DND-41 (cell line): ENCODE data around the gene LYPD3.

Experiments
- CTCF ChIP-seq: IDR thresholded peaks from 2 replicates; pipeline ENCODE4 v1.5.1; 2012; ENCODE audit warnings: borderline replicate concordance, low read length, moderate library complexity, mild to moderate bottlenecking; ENCODE audit not compliant: poor library complexity, severe bottlenecking; ENCODE audit errors: extremely low read depth
- EZH2 ChIP-seq: IDR thresholded peaks from 3 replicates; pipeline ENCODE4 v1.6.1; 2012; ENCODE audit warnings: borderline replicate concordance, low read depth, mild to moderate bottlenecking, moderate library complexity, low read length, inconsistent platforms; ENCODE audit not compliant: severe bottlenecking

- TF ChIP-seq CTCF (no peak), EZH2 (no peak)
Measured at GRCh38 chr19:43454031-43454430, 11.4 kb downstream of the LYPD3 start.
